ENCODE data around the gene LPP. TPM values are rescaled to one million over a fixed set of nuclear protein-coding genes. Genes with fewer than 3 reads are reported as not detected.

LPP gene
- total and polyA plus RNA-seq, 9 of the 15 experiments (the other 6 are each of a cell fraction or from before 2014, with no cell fraction given): 0.07 to 0.18 TPM; not detected in 7

DNA sequence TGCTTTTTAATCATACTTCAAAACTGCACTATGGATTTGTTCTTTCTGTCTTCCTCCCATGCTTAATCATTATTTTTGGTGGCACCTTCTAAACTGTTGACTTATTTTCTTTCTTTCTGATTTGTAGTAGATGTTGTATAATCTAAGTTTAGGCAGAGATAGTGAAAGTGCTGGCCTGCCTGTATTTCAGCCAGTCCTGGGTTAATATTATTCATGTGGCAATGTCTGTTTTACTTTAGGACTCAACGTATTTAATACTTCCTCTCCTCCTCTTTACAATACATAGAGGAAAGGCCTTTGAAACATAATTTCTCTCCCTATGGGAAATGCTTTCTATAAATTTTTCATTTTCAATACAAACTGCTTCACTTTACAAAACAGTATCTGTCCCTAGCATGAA lies 690.1 kb downstream of the LPP start:
- POLR2A ChIA-PET: no interaction called here
- no peak for DNase-seq (ENCODE audit: extremely low read depth in 1 of 4, low spot score in 3 of 4)
- H3K4me2 ChIP-seq (ENCODE audit: insufficient read depth, low read length): no peak overlapping the region
- TF ChIP-seq HDAC2 (IDR thresholded peaks at IDR 0.05) (no peak), ETS2 (tag; IDR thresholded peaks at IDR 0.05; ENCODE audit: borderline replicate concordance, poor library complexity, severe bottlenecking) (no peak), ZNF133 (CRISPR knock-in tag; IDR thresholded peaks at IDR 0.05) (no peak), NR2F6 (CRISPR knock-in tag; IDR thresholded peaks at IDR 0.05) (no peak), RFX7 (CRISPR knock-in tag; IDR thresholded peaks at IDR 0.05) (no peak), PML (IDR thresholded peaks at IDR 0.05; ENCODE audit: low read length) (no peak), FOXM1 (IDR thresholded peaks at IDR 0.05; ENCODE audit: low read depth) (no peak), FOXM1 (CRISPR knock-in tag; IDR thresholded peaks at IDR 0.05; ENCODE audit: low read depth) (no peak), ZBED1 (IDR thresholded peaks at IDR 0.05) (no peak), RHOXF2B (CRISPR knock-in tag; conservative IDR thresholded peaks at IDR 0.05) (no peak), TRIM24 (IDR thresholded peaks at IDR 0.05) (no peak), ZNF780A (CRISPR knock-in tag; IDR thresholded peaks at IDR 0.05) (no peak)
- no peak for ATAC-seq
- no peak overlapping the region for H3K27ac ChIP-seq (ENCODE audit: extremely low read depth, low read depth, low read length)
- no peaks in the 10 kb centered on the region for H3K9me1 ChIP-seq (ENCODE audit: control insufficient read depth, insufficient read depth, low read length)
- no peak overlapping the region for H2AFZ ChIP-seq (ENCODE audit: low read depth, low read length)
- no peaks in the 10 kb centered on the region for H3K36me3 ChIP-seq (ENCODE audit: control insufficient read depth, insufficient read depth, low read length)
- H3K27me3 ChIP-seq (ENCODE audit: control insufficient read depth in 2 of 2, insufficient read depth in 2 of 2, low read length in 2 of 2): no peaks in the 10 kb centered on the region
- no peaks in the 10 kb centered on the region for H3K4me1 ChIP-seq (replicated peaks in 1 of 2; ENCODE audit: control insufficient read depth in 2 of 2, insufficient read depth in 2 of 2, low read length in 2 of 2)
- WGBS (ENCODE audit: insufficient coverage, low coverage, missing lambda C conversion rate): 0% methylated on average over 1 of the region's 1 CpG
- CTCF ChIA-PET (ENCODE audit: low intra/inter-chr PET ratio): no interaction called here
- no peak overlapping the region for H3K9ac ChIP-seq (ENCODE audit: insufficient read depth in 1 of 2, low read depth in 2 of 2, low read length in 2 of 2)
- no peaks in the 10 kb centered on the region for H4K20me1 ChIP-seq (replicated peaks; ENCODE audit: control insufficient read depth, insufficient read depth, low read length)
- in situ Hi-C loops (cut with MboI): no loop called here
- no peak overlapping the region for H3K4me3 ChIP-seq
- FAIRE-seq: no peak
- H3K79me2 ChIP-seq (ENCODE audit: control insufficient read depth, insufficient read depth, low read length): no peaks in the 10 kb centered on the region
- H3K9me3 ChIP-seq (replicated peaks; ENCODE audit: control insufficient read depth, insufficient read depth, low read depth, low read length): no peaks in the 10 kb centered on the region
- intact Hi-C loops (cut with micrococcal nuclease): no loop called here
- no TSS peak for BruUV-seq (replicated peaks)

All from K562 (cell line).